Measurements from ENCODE around the gene MYO15A.

MYO15A gene

GRCh38 chr17:18184143-18185031, 75.8 kb downstream of the MYO15A start:
- DNase-seq (ENCODE audit: low read depth in 1 of 2, low spot score in 1 of 2): peak; percentile 34 to 54

- no peak for DNase-seq (ENCODE audit: low read depth in 1 of 2, low spot score in 1 of 2)
Measured at GRCh38 chr17:18185391-18185790, 76.8 kb downstream of the MYO15A start.

GRCh38 chr17:18185832-18186626, 77.5 kb downstream of the MYO15A start:
- DNase-seq (ENCODE audit: low read depth in 1 of 2, low spot score in 1 of 2): no peak

- no peak for DNase-seq (ENCODE audit: low read depth in 1 of 2, low spot score in 1 of 2)
Measured at GRCh38 chr17:18186627-18186982, 78.0 kb downstream of the MYO15A start.

GRCh38 chr17:18187226-18187625, 78.7 kb downstream of the MYO15A start:
- no peak for DNase-seq (ENCODE audit: low read depth in 1 of 2, low spot score in 1 of 2)

- DNase-seq (ENCODE audit: low read depth in 1 of 2, low spot score in 1 of 2): no peak
Measured at GRCh38 chr17:18187821-18188761, 79.5 kb downstream of the MYO15A start.

GRCh38 chr17:18190628-18191235, 82.2 kb downstream of the MYO15A start:
- DNase-seq (ENCODE audit: low read depth in 1 of 2, low spot score in 1 of 2): no peak

- DNase-seq (ENCODE audit: low read depth in 1 of 2, low spot score in 1 of 2): no peak
Measured at GRCh38 chr17:18191236-18191667, 82.7 kb downstream of the MYO15A start.

GRCh38 chr17:18191967-18192366, 83.4 kb downstream of the MYO15A start:
- no peak for DNase-seq (ENCODE audit: low read depth in 1 of 2, low spot score in 1 of 2)

- no peak for DNase-seq (ENCODE audit: low read depth in 1 of 2, low spot score in 1 of 2)
Measured at GRCh38 chr17:18194394-18194793, 85.8 kb downstream of the MYO15A start.

GRCh38 chr17:18194804-18195203, 86.2 kb downstream of the MYO15A start:
- no peak for DNase-seq (ENCODE audit: low read depth in 1 of 2, low spot score in 1 of 2)

- DNase-seq (ENCODE audit: low read depth in 1 of 2, low spot score in 1 of 2): no peak
Measured at GRCh38 chr17:18195246-18195645, 86.7 kb downstream of the MYO15A start.

- no peak for DNase-seq (ENCODE audit: low read depth in 1 of 2, low spot score in 1 of 2)
Measured at GRCh38 chr17:18197535-18198194, 89.1 kb downstream of the MYO15A start.

- no peak for DNase-seq (ENCODE audit: low read depth in 1 of 2, low spot score in 1 of 2)
Measured at GRCh38 chr17:18198530-18198929, 90.0 kb downstream of the MYO15A start.

GRCh38 chr17:18201108-18201507, 92.6 kb downstream of the MYO15A start:
- no peak for DNase-seq (ENCODE audit: low read depth in 1 of 2, low spot score in 1 of 2)

- DNase-seq (ENCODE audit: low read depth in 1 of 2, low spot score in 1 of 2): no peak
Measured at GRCh38 chr17:18203308-18203707, 94.8 kb downstream of the MYO15A start.

- DNase-seq (ENCODE audit: low read depth in 1 of 2, low spot score in 1 of 2): no peak
Measured at GRCh38 chr17:18205861-18206260, 97.3 kb downstream of the MYO15A start.

- no peak for DNase-seq (ENCODE audit: low read depth in 1 of 2, low spot score in 1 of 2)
Measured at GRCh38 chr17:18206962-18207361, 98.4 kb downstream of the MYO15A start.

GRCh38 chr17:18208092-18208491, 99.5 kb downstream of the MYO15A start:
- no peak for DNase-seq (ENCODE audit: low read depth in 1 of 2, low spot score in 1 of 2)

- no peak for DNase-seq (ENCODE audit: low read depth in 1 of 2, low spot score in 1 of 2)
Measured at GRCh38 chr17:18213666-18214270, 105.2 kb downstream of the MYO15A start.
